22Rv1 (cell line): Measurements from ENCODE around the gene TEKT4.

Experiments
- ZFX ChIP-seq: fragments of 450-650 bp; IDR thresholded peaks from 2 replicates; pipeline ENCODE4 v1.6.1; 2017; ENCODE audit warnings: antibody characterized with exemption, borderline replicate concordance
- TF ChIP-seq, protein P1 (sequence below): fragments of 450-650 bp; IDR thresholded peaks from 2 replicates; pipeline ENCODE4 v1.5.1; 2017; ENCODE audit warnings: mild to moderate bottlenecking

DNA sequence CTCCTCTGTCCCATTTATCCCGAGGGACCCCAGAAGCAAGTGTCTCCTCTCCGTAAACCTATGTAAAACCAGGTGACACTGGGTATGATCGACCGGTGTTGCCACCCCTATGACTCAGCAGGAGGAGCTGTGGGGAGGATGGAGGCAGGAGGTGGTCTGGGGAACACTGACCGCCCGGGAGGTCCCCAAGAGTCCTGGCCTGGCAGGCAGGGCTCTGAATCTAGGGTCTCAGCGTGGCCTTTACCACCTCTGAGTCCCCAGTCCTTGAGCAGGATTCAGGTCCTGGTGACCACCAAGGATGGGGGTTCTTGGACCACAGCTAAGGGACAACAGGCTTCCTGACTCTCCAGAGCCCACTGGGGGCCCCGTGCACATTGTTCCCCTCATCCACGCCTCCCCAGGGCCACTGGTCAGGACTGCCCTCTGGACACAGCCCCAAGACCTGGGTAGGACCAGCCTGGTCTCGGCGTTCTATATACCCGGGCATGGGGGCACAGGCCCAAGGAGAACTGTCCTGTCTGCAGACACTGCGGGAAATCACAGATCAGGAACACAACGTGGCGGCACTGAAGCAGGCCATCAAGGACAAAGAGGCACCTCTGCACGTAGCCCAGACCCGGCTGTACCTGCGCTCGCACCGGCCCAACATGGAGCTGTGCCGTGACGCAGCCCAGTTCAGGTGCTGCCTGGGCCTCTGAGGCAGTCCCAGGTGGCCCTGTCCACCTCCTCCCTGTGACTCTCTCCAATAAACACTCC, 4.0 kb downstream of the TEKT4 start:
- TF ChIP-seq, protein P1, sequence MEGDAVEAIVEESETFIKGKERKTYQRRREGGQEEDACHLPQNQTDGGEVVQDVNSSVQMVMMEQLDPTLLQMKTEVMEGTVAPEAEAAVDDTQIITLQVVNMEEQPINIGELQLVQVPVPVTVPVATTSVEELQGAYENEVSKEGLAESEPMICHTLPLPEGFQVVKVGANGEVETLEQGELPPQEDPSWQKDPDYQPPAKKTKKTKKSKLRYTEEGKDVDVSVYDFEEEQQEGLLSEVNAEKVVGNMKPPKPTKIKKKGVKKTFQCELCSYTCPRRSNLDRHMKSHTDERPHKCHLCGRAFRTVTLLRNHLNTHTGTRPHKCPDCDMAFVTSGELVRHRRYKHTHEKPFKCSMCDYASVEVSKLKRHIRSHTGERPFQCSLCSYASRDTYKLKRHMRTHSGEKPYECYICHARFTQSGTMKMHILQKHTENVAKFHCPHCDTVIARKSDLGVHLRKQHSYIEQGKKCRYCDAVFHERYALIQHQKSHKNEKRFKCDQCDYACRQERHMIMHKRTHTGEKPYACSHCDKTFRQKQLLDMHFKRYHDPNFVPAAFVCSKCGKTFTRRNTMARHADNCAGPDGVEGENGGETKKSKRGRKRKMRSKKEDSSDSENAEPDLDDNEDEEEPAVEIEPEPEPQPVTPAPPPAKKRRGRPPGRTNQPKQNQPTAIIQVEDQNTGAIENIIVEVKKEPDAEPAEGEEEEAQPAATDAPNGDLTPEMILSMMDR, result no peak
- TF ChIP-seq ZFX, result no peak
